A673 (cell line): ENCODE data around the gene EXOSC3.

Source experiments
- EZH2 ChIP-seq: fragments of 200-600 bp; sonication (generic); IDR thresholded peaks from 2 replicates; pipeline ENCODE4 v1.6.1; 2017; ENCODE audit warnings: borderline replicate concordance, low read depth, mild to moderate bottlenecking, mixed read lengths, antibody characterized with exemption, low read length; ENCODE audit not compliant: poor library complexity, severe bottlenecking
- TF ChIP-seq, protein P1 (sequence below): fragments of 300-800, 200-600 bp; sonication (generic); conservative IDR thresholded peaks from 2 replicates; pipeline ENCODE4 v1.5.1; 2017; ENCODE audit warnings: low read depth, mild to moderate bottlenecking, antibody characterized with exemption, low read length, moderate library complexity, mixed read lengths

DNA sequence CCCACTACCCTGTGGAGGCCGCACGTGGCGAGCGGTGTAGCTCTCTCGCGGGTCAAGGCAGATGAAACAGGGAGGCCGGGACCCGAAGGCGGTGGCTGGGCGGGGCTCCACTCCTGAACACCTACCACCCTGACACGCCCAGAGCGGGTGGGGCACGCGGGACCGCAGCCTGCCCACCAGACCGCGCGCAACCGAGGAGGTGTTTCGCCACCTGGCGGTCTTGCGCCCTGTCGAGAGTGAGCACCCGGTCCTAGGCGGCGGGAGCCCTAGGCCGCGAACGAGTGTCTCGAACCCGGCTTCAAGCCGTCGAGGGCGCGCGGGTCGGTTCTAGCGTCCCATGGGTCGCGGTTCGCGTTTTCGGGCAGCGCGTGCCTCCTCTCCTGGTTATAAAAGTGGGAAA lies 2.2 kb upstream of the EXOSC3 start:
- TF ChIP-seq, protein P1, sequence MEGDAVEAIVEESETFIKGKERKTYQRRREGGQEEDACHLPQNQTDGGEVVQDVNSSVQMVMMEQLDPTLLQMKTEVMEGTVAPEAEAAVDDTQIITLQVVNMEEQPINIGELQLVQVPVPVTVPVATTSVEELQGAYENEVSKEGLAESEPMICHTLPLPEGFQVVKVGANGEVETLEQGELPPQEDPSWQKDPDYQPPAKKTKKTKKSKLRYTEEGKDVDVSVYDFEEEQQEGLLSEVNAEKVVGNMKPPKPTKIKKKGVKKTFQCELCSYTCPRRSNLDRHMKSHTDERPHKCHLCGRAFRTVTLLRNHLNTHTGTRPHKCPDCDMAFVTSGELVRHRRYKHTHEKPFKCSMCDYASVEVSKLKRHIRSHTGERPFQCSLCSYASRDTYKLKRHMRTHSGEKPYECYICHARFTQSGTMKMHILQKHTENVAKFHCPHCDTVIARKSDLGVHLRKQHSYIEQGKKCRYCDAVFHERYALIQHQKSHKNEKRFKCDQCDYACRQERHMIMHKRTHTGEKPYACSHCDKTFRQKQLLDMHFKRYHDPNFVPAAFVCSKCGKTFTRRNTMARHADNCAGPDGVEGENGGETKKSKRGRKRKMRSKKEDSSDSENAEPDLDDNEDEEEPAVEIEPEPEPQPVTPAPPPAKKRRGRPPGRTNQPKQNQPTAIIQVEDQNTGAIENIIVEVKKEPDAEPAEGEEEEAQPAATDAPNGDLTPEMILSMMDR, result no peak
- TF ChIP-seq EZH2, result no peak
